ENCODE data around the gene EDEM2. TPM values are rescaled to one million over a fixed set of nuclear protein-coding genes. Genes with fewer than 3 reads are reported as not detected.
"Not testable (repeated sequence)": the region's sequence is repeated elsewhere in the genome, so short reads cannot be mapped to it uniquely, and the experiment has no call there.

EDEM2 gene
- 47.4 and 52.2 TPM in 2 replicates for total RNA-seq (2014; rRNA removed; shearing (Covaris generic); ENCODE audit: low replicate concordance)

- Histone ChIP-seq H3K9me3 (no peaks in the 10 kb centered on the region), H3K4me3 (peak within 1 kb of the TSS; percentile 78), H3K36me3 (peaks cover 12% of the 10 kb centered on the region), H3K27me3 (no peaks in the 10 kb centered on the region)
- peak; percentile 96 for DNase-seq
Observed at GRCh38 chr20:35146920-35147574, at the start of gene EDEM2. Gene EDEM2, minus strand, starts transcription at chr20:35147336. Its CDS starts 78 bp downstream, at chr20:35147258.

- Histone ChIP-seq H3K9me3 (peaks cover 39% of the 10 kb centered on the region), H3K4me3 (no peak overlapping the region), H3K36me3 (no peaks in the 10 kb centered on the region), H3K27me3 (no peaks in the 10 kb centered on the region)
- no peak for DNase-seq
Observed at GRCh38 chr20:35196313-35196712, 49.2 kb upstream of the EDEM2 start.

- H3K27me3 ChIP-seq, H3K4me3 ChIP-seq, DNase-seq, H3K36me3 ChIP-seq: not testable (repeated sequence)
- H3K9me3 ChIP-seq = peaks cover 24% of the 10 kb centered on the region
Observed at GRCh38 chr20:35193031-35193791, 46.1 kb upstream of the EDEM2 start.

- Histone ChIP-seq H3K27me3 (no peaks in the 10 kb centered on the region), H3K9me3 (peaks cover 22% of the 10 kb centered on the region), H3K4me3 (no peak overlapping the region), H3K36me3 (no peaks in the 10 kb centered on the region)
- no peak for DNase-seq
Observed at GRCh38 chr20:35192118-35192872, 45.2 kb upstream of the EDEM2 start.

GRCh38 chr20:35191419-35192117 lies 44.4 kb upstream of the EDEM2 start:
- H3K27me3 ChIP-seq = no peaks in the 10 kb centered on the region

GRCh38 chr20:35190556-35190955 lies 43.4 kb upstream of the EDEM2 start:
- Histone ChIP-seq H3K9me3 (peaks cover 7% of the 10 kb centered on the region), H3K27me3 (no peaks in the 10 kb centered on the region), H3K36me3 (no peaks in the 10 kb centered on the region), H3K4me3 (no peak overlapping the region)
- no peak for DNase-seq

More at GRCh38 chr20:35191419-35192117, 44.4 kb upstream of the EDEM2 start:
- DNase-seq = no peak
- no peak overlapping the region for H3K4me3 ChIP-seq
- no peaks in the 10 kb centered on the region for H3K36me3 ChIP-seq
- peaks cover 14% of the 10 kb centered on the region for H3K9me3 ChIP-seq

- H3K36me3 ChIP-seq, DNase-seq, H3K27me3 ChIP-seq, H3K4me3 ChIP-seq, H3K9me3 ChIP-seq: not testable (repeated sequence)
Observed at GRCh38 chr20:35189223-35189622, 42.1 kb upstream of the EDEM2 start.

GRCh38 chr20:35187584-35188190 lies 40.6 kb upstream of the EDEM2 start:
- peak; percentile 28 for DNase-seq

GRCh38 chr20:35186691-35187289 lies 39.7 kb upstream of the EDEM2 start:
- not testable (repeated sequence) for H3K27me3 ChIP-seq, H3K4me3 ChIP-seq, DNase-seq, H3K36me3 ChIP-seq, H3K9me3 ChIP-seq

More at GRCh38 chr20:35187584-35188190, 40.6 kb upstream of the EDEM2 start:
- Histone ChIP-seq H3K27me3 (no peaks in the 10 kb centered on the region), H3K9me3 (0 out of 2 replicates have a peak, but pooled peaks cover 3% of the 10 kb centered on the region), H3K36me3 (no peaks in the 10 kb centered on the region), H3K4me3 (no peak overlapping the region)

GRCh38 chr20:35181731-35182130 lies 34.6 kb upstream of the EDEM2 start:
- no peak for DNase-seq
- H3K4me3 ChIP-seq = no peak overlapping the region
- no peaks in the 10 kb centered on the region for H3K27me3 ChIP-seq

GRCh38 chr20:35180266-35180665 lies 33.1 kb upstream of the EDEM2 start:
- Histone ChIP-seq H3K9me3 (no peaks in the 10 kb centered on the region), H3K36me3 (peaks cover 9% of the 10 kb centered on the region; the same call in 1 of the 2 replicates), H3K4me3 (no peak overlapping the region), H3K27me3 (no peaks in the 10 kb centered on the region)
- DNase-seq = no peak

More at GRCh38 chr20:35181731-35182130, 34.6 kb upstream of the EDEM2 start:
- no peaks in the 10 kb centered on the region for H3K9me3 ChIP-seq
- peaks cover 8% of the 10 kb centered on the region; the same call in 1 of the 2 replicates for H3K36me3 ChIP-seq

- no peak for DNase-seq
- no peak overlapping the region for H3K4me3 ChIP-seq
- no peaks in the 10 kb centered on the region for H3K9me3 ChIP-seq
- H3K27me3 ChIP-seq = no peaks in the 10 kb centered on the region
- H3K36me3 ChIP-seq = peaks cover 9% of the 10 kb centered on the region; the same call in 1 of the 2 replicates
Observed at GRCh38 chr20:35179292-35180212, 32.4 kb upstream of the EDEM2 start.

GRCh38 chr20:35176132-35176531 lies 29.0 kb upstream of the EDEM2 start:
- H3K9me3 ChIP-seq = no peaks in the 10 kb centered on the region
- peaks cover 9% of the 10 kb centered on the region; the same call in 1 of the 2 replicates for H3K36me3 ChIP-seq
- no peak for DNase-seq
- H3K4me3 ChIP-seq = no peak overlapping the region
- H3K27me3 ChIP-seq = no peaks in the 10 kb centered on the region

- Histone ChIP-seq H3K27me3 (no peaks in the 10 kb centered on the region), H3K4me3 (no peak overlapping the region), H3K36me3 (peaks cover 9% of the 10 kb centered on the region; the same call in 1 of the 2 replicates), H3K9me3 (no peaks in the 10 kb centered on the region)
- no peak for DNase-seq
Observed at GRCh38 chr20:35174458-35175216, 27.5 kb upstream of the EDEM2 start.

Data from MG63 (cell line).